ENCODE data around the gene NANOS3. TPM values are rescaled to one million over a fixed set of nuclear protein-coding genes. Genes with fewer than 3 reads are reported as not detected.

Gene NANOS3
- total and polyA plus RNA-seq, 2 donors from 2014 or later: 0.35 TPM; not detected in 1

GRCh38 chr19:13872695-13873389 is 4.1 kb upstream of the NANOS3 start:
- intact Hi-C loops (cut with DNase I): no loop called here
- DNase-seq (peak; percentile 51 to 83 (median 78)), FAIRE-seq (no peak)
- no peaks in the 10 kb centered on the region for H3K27me3 ChIP-seq (ENCODE audit: control insufficient read depth, insufficient read depth, low read length)
- no peak overlapping the region for H3K4me3 ChIP-seq (ENCODE audit: low read length in 3 of 3)
- no peak overlapping the region for H3K9ac ChIP-seq (ENCODE audit: low read length in 3 of 3)
- H3K9me3 ChIP-seq (ENCODE audit: control insufficient read depth in 2 of 3, insufficient read depth in 1 of 3, low read length in 3 of 3): no peaks in the 10 kb centered on the region
- H3K27ac ChIP-seq (ENCODE audit: low read depth in 2 of 2, low read length in 2 of 2): no peak overlapping the region
- H3K36me3 ChIP-seq (ENCODE audit: control insufficient read depth in 2 of 3, insufficient read depth in 3 of 3, low read length in 3 of 3): no peaks in the 10 kb centered on the region
- no peak for TF ChIP-seq CTCF (IDR thresholded peaks at IDR 0.05; ENCODE audit: borderline replicate concordance, extremely low read depth, insufficient read depth)
- H3K4me1 ChIP-seq (ENCODE audit: control insufficient read depth in 2 of 3, insufficient read depth in 2 of 3, low read depth in 1 of 3, low read length in 3 of 3): no peaks in the 10 kb centered on the region

- no peak for DNase-seq
- intact Hi-C loops (cut with DNase I): no loop called here
- H3K36me3 ChIP-seq (ENCODE audit: control insufficient read depth in 2 of 3, insufficient read depth in 3 of 3, low read length in 3 of 3): no peaks in the 10 kb centered on the region
- no peaks in the 10 kb centered on the region for H3K9me3 ChIP-seq (ENCODE audit: control insufficient read depth in 2 of 3, insufficient read depth in 1 of 3, low read length in 3 of 3)
- no peak for FAIRE-seq
- H3K9ac ChIP-seq (ENCODE audit: low read length in 3 of 3): peak overlapping the region in 1 of 3 donors; percentile 12
- no peak for TF ChIP-seq CTCF (IDR thresholded peaks at IDR 0.05; ENCODE audit: borderline replicate concordance, extremely low read depth, insufficient read depth)
- H3K4me1 ChIP-seq (ENCODE audit: control insufficient read depth in 2 of 3, insufficient read depth in 2 of 3, low read depth in 1 of 3, low read length in 3 of 3): no peaks in the 10 kb centered on the region
- no peak overlapping the region for H3K27ac ChIP-seq (ENCODE audit: low read depth in 2 of 2, low read length in 2 of 2)
- no peak overlapping the region for H3K4me3 ChIP-seq (ENCODE audit: low read length in 3 of 3)
- H3K27me3 ChIP-seq (ENCODE audit: control insufficient read depth, insufficient read depth, low read length): no peaks in the 10 kb centered on the region
Measured at GRCh38 chr19:13873834-13874515, 3.0 kb upstream of the NANOS3 start.

- no peak for TF ChIP-seq CTCF (IDR thresholded peaks at IDR 0.05; ENCODE audit: borderline replicate concordance, extremely low read depth, insufficient read depth)
- intact Hi-C loops (cut with DNase I): no loop called here
- DNase-seq (no peak), FAIRE-seq (no peak)
- Histone ChIP-seq H3K9me3 (ENCODE audit: control insufficient read depth in 2 of 3, insufficient read depth in 1 of 3, low read length in 3 of 3) (no peaks in the 10 kb centered on the region), H3K27me3 (ENCODE audit: control insufficient read depth, insufficient read depth, low read length) (no peaks in the 10 kb centered on the region), H3K36me3 (ENCODE audit: control insufficient read depth in 2 of 3, insufficient read depth in 3 of 3, low read length in 3 of 3) (no peaks in the 10 kb centered on the region), H3K4me1 (ENCODE audit: control insufficient read depth in 2 of 3, insufficient read depth in 2 of 3, low read depth in 1 of 3, low read length in 3 of 3) (peaks cover 0 to 8% (median 0%) of the 10 kb centered on the region in 3 donors), H3K27ac (ENCODE audit: low read depth in 2 of 2, low read length in 2 of 2) (no peak overlapping the region), H3K9ac (ENCODE audit: low read length in 3 of 3) (no peak overlapping the region), H3K4me3 (ENCODE audit: low read length in 3 of 3) (no peak overlapping the region)
Measured at GRCh38 chr19:13875824-13876223, 1.1 kb upstream of the NANOS3 start.
